ENCODE results near the gene FREM2. TPM values are rescaled to one million over a fixed set of nuclear protein-coding genes. Genes with fewer than 3 reads are reported as not detected.

The FREM2 gene
- total and polyA plus RNA-seq, 7 donors: 0.18 to 9.4 (median 2.2) TPM

DNA sequence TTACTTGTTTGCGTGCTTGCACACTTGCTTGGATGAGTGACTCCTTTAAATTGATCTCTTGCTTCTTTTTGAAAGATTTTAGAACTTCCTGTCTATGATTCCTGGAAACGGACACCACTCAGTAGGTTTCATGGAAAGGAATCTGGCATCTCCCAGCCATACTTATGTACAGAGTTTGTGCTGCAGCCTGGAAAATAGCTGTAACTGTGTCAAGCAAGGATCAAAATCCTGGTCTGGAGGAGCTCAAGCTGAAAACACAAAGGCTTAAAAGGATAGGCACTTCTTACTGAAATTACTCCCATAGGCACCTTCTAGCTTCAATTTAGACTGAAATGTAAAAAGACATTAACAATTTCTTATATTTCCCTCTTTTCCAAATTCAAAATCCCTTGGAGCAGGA is 1.4 kb upstream of the FREM2 start:
- H3K4me1 ChIP-seq: no peaks in the 10 kb centered on the region
- ATAC-seq (no peak), DNase-seq (no peak)
- H3K36me3 ChIP-seq (ENCODE audit: insufficient read depth in 1 of 2, low read depth in 1 of 2): no peaks in the 10 kb centered on the region
- H3K27ac ChIP-seq: no peak overlapping the region
- H3K9me3 ChIP-seq: no peaks in the 10 kb centered on the region
- intact Hi-C loops (cut with DNase I): loop anchor here (5.0 to 10.0 kb wide), 3 partner anchors 189 to 232 kb away; no protein-coding TSS in a partner anchor
- no peak for TF ChIP-seq CTCF (IDR thresholded peaks at IDR 0.05)
- no peak overlapping the region for H3K4me3 ChIP-seq
- no peaks in the 10 kb centered on the region for H3K27me3 ChIP-seq (ENCODE audit: insufficient read depth in 3 of 3, low read length in 2 of 3)
- 69 to 74% (median 72%) methylated on average over 2 of the region's 2 CpGs for WGBS, 3 donors

DNA sequence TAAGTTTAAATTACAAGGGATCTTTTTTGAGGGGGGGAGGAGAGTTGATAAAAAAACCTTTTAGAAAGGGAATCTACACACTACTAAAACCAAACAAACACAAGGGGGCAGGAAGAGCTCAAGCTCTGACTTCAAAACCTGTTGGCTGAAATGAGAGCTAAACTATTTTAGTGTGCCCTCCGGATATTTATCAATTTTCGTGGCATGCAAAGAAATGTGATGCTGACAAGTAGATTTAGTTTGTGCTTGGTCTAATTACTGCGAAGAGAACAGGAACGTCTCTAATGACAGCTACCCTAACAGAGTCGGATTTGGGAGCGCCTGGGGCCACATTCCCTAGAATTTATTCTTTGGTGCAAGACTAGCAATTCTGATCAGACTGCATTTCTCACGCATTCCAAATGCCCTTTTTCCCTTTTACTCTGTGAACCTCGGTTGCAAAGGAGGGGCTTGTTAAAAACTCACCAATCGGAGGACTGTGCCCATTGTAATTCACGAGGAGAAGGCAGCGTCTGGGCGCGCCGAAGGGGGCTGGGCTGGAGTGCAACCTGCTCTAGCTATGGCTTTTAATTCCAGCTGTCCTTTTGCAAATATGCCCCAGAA is 802 bp upstream of the FREM2 start:
- intact Hi-C loops (cut with DNase I): loop anchor here (1.0 to 10.0 kb wide), 5 partner anchors 77 to 231 kb away; no protein-coding TSS in a partner anchor
- peak; percentile 58 for TF ChIP-seq CTCF (IDR thresholded peaks at IDR 0.05)
- DNase-seq (no peak), ATAC-seq (peak in 3 of 4 donors; percentile 49 to 74 (median 53))
- peak overlapping the region; percentile 63 for H3K27ac ChIP-seq
- H3K4me1 ChIP-seq: no peaks in the 10 kb centered on the region
- 0 to 2% (median 1%) methylated on average over 14 of the region's 14 CpGs for WGBS, 3 donors
- H3K4me3 ChIP-seq: peak overlapping the region; percentile 89
- H3K27me3 ChIP-seq (ENCODE audit: insufficient read depth in 3 of 3, low read length in 2 of 3): no peaks in the 10 kb centered on the region
- no peaks in the 10 kb centered on the region for H3K9me3 ChIP-seq
- H3K36me3 ChIP-seq (ENCODE audit: insufficient read depth in 1 of 2, low read depth in 1 of 2): no peaks in the 10 kb centered on the region

GRCh38 chr13:38687246-38688229 is 661 bp downstream of the FREM2 start:
- H3K36me3 ChIP-seq (ENCODE audit: insufficient read depth in 1 of 2, low read depth in 1 of 2): peaks cover 0 to 2% of the 10 kb centered on the region in 2 donors
- H3K27me3 ChIP-seq (ENCODE audit: insufficient read depth in 3 of 3, low read length in 2 of 3): no peaks in the 10 kb centered on the region
- no peaks in the 10 kb centered on the region for H3K9me3 ChIP-seq
- DNase-seq: peak in 1 of 2 donors; percentile 63
- no peak for TF ChIP-seq CTCF (IDR thresholded peaks at IDR 0.05)
- 2 to 4% (median 3%) methylated on average over 68 to 80 of the region's 80 CpGs for WGBS, 3 donors
- peak; percentile 40 to 66 (median 50) for ATAC-seq
- peak overlapping the region; percentile 63 for H3K27ac ChIP-seq
- peak overlapping the region; percentile 89 for H3K4me3 ChIP-seq
- H3K4me1 ChIP-seq: no peaks in the 10 kb centered on the region
- intact Hi-C loops (cut with DNase I): loop anchor here (2.0 to 10.0 kb wide), 4 partner anchors 75 to 230 kb away; no protein-coding TSS in a partner anchor

- ATAC-seq (no peak), DNase-seq (no peak)
- WGBS, 3 donors: 86 to 89% (median 88%) methylated on average over 12 of the region's 12 CpGs
Observed at GRCh38 chr13:38688674-38689073, 1.8 kb downstream of the FREM2 start.

More at GRCh38 chr13:38688674-38689073, 1.8 kb downstream of the FREM2 start:
- Histone ChIP-seq H3K36me3 (ENCODE audit: insufficient read depth in 1 of 2, low read depth in 1 of 2) (peaks cover 0 to 2% of the 10 kb centered on the region in 2 donors), H3K4me3 (no peak overlapping the region), H3K27ac (no peak overlapping the region), H3K4me1 (peaks cover 9% of the 10 kb centered on the region), H3K9me3 (no peaks in the 10 kb centered on the region), H3K27me3 (ENCODE audit: insufficient read depth in 3 of 3, low read length in 2 of 3) (no peaks in the 10 kb centered on the region)
- TF ChIP-seq CTCF (IDR thresholded peaks at IDR 0.05): no peak
- intact Hi-C loops (cut with DNase I): loop anchor here (5.0 to 10.0 kb wide), 3 partner anchors 186 to 229 kb away; no protein-coding TSS in a partner anchor
